ENCODE results near the gene TUBB. TPM values are rescaled to one million over a fixed set of nuclear protein-coding genes. Genes with fewer than 3 reads are reported as not detected.
"Not testable (repeated sequence)": the region's sequence is repeated elsewhere in the genome, so short reads cannot be mapped to it uniquely, and the experiment has no call there.

The TUBB gene
- total RNA-seq, 1 donor from 2014 or later = 1,190 TPM

DNA sequence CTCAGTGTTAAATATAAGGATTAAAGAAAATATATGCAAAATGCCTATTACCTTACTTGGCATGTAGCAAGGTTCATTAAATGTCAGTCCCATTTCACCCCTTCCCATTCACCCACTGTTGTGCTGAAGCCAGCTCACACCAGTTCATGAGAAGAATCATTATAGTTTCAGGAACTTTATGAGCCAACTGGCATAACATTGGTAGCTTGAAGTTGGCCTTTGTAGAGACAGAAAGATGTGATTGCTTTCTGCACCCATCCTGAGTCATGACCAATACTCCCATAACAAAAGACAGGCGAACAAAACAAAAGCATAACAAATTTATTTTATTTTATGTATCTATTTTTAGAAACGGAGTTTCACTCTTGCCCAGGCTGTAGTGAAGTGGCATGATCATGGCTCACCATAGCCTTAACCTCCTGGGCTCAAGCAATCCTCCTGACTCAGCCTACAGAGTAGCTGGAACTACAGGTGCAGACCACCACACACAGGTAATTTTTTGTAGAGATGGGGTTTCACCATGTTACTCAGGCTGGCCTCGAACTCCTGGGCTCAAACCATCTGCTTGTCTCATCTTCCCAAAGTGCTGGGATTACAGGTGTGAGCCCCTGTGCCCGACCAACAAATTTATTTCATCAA lies 41.8 kb downstream of the TUBB start:
- no peak for DNase-seq

DNA sequence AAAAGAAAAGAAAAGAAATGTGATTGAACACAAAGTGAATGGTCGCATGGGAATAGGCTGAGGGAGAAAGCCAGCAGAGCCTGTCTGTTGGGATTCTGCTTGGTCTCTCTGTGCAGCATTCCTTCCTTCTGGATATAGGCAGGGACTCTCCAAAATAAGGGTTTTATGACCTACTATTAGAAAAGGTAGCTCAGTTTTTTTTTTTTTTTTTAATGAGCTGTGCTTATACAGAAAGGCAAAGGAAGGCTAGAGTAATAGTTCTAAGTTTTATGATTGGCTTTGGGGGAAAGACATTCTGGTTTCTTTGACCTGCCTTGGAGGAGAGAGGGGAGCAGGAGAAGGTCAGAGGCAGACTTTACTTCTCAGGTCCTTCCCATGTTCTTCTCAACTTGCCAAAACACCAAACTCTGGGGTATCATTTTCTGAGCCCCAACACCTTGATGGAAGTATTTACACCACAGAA lies 43.0 kb downstream of the TUBB start:
- DNase-seq = no peak

DNA sequence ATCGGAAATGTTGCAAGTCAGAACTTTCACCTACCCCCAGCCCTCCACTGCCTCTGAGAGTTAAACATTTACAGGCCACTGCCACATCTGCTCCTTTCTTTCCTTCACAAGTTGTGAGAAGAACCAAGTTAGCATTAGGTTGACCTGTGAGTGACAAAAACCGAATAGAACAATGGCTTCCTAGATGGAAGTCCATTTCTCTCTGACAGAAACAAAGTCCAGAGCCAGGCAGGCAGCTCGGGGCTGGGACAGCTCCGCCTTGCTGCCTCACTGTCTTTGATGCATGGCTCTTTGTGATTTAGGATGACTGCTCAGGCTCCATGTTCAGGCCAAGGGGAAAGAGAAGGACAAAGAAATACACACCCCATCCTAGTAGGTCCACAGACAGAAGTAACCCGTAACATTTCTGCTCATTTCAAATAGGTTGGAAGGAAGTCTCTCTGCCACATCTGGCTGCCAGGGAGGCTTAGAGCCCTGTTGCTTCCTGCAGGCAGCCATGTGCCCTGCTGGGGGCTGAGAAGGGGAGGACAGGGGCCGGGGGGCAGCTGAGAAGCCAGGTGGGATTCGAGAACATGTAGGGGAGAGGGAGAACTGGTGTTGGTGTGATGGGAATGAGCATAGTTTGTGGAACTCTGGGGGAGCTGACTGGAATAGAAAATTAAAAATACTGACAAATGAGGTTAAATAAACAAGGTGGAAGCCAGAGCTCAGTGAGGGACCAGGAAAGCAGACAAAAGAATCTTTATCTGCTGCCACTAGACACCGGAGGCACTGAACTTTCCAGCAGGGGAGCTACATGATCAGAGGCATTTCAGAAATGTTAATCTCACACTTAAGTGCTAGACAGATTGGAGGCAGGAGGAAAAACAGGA lies 43.7 kb downstream of the TUBB start:
- no peak for DNase-seq

DNA sequence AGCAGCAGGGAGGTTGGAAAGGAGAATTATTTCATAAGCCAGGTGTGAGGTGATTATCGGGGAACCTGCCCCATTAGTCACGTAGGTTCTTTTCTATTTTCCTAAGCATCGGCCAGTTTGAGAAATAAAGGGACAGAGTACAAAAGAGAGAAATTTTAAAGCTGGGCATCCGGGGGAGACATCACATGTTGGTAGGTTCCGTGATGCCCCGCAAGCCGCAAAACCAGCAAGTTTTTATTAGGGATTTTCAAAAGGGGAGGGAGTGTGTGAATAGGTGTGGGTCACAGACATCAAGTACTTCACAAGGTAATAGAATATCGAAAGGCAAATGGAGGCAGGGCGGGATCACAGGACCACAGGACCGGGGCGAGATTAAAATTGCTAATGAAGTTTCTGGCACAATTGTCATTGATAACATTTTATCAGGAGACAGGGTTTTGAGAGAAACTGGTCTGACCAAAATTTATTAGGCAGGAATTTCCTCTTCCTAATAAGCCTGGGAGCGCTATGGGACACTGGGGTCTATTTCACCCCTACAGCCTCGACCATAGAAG lies 44.4 kb downstream of the TUBB start:
- not testable (repeated sequence) for DNase-seq

DNA sequence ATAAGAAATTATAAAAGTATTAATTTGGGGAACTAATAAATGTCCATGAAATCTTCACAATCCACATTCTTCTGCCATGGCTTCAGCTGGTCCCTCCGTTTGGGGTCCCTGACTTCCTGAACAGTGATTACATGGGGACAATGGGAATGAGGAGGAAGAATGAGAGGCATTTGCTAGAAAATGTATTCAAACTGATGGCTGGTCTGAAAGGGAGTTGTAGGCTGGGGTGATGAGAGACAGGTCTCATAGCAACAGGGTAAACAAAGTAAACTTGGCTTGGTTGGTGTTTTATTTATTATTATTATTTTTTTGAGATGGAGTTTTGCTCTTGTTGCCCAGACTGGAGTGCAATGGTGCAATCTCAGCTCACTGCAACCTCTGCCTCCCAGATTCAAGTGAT lies 45.3 kb downstream of the TUBB start:
- DNase-seq = not testable (repeated sequence)

DNA sequence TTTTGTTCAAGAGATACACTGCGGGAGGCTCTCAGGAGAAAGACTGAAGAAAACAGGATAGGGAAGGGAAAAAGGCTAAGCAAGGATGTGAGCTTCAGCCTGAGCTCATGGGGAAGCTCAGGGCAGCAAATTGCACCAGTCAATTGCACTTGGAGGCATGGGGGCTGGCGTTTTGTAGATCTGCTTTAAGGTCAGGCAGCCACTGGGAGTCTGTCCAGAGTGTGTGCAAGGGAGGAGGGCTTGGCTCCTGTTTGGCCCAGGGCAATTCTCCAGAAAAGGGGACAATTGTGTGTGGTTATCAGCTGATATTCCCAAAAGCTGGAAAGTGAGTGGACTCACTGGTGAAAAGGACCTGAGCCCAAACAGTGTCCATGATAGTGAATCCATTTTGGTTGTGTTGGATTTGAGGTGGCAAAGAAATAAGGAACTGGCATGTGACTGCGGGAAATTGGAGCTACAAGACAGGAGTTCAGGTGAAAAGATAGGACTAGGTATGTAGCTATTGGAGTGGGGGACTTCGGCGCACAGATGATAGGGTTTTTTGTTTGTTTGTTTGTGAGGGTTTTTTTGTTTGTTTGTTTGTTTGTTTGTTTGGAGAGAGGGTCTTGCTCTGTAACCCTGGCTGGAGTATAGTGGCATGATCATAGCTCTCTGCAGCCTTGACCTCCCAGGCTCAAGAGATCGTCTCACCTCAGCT lies 46.5 kb downstream of the TUBB start:
- no peak for DNase-seq

DNA sequence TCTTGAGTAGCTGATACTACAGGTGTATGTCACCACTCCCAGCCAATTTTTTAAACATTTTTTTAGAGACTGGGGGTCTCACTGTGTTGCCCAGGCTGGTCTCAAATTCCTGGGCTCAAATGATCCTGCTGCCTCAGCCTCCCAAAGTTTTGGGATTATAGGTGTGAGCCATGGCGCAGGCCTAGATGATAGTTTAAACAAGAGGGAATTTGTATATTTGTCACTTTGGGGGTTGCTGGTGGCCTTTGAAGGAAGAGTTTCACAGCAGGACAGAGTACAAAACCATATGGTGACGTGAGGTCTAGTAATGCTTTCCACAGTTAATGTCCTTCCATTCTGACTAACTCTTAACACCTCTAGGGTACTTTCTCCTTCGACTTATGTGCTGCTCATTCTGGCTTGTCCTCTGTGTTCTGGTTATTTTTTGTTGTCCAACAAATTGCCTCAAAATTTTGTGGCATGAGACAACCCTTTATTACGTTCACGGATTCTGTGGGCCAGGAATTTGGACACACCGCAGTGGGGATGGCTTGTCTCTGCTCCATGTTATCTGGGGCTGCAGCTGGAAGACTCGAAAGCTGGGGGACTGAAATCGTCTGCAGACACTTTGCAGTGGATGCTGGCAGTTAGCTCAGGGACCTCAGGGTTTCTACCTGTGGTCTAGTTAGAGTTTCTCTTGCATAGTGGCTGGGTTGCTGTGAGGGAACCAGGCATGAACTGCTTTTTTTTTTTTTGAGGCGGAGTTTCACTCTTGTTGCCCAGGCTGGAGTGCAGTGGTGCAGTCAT lies 47.2 kb downstream of the TUBB start:
- no peak for DNase-seq

DNA sequence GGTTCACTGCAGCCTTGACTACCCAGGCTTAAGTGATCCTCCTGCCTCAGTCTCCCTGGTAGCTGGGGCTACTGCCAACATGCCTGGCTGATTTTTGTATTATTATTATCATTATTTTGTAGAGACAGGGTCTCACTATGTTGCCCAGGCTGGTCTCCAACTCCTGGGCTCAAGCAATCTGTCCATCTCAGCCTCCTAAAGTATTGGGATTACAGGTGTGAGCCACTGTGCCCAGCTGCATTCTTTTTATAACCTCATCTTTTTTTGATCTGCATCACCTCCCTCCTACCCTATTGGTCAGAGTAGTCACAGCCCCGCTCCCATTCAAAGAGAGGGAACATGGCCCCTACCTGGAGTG lies 47.8 kb downstream of the TUBB start:
- no peak for DNase-seq

DNA sequence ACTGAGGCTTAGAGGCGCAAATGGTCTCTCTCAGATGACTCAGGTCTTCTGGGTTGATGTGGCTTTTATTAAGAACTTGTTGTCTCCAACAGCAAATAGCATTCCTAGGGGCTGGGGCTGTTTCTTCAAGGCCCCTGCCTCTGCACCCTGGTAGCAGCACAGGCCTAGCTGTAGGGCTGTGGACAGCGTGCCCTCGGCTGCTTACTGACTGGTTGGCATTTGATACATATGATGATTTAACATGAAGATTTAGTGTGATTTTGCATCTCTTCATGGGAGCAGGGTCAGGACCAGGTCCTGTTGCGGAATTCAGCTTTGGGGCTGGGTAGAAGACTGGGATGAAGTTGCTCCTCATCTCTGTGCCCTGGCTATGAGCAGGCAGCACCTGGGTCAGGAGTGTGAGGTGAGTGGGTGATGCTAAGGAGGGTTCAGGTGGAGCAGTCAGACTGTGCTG lies 48.5 kb downstream of the TUBB start:
- DNase-seq = no peak

DNA sequence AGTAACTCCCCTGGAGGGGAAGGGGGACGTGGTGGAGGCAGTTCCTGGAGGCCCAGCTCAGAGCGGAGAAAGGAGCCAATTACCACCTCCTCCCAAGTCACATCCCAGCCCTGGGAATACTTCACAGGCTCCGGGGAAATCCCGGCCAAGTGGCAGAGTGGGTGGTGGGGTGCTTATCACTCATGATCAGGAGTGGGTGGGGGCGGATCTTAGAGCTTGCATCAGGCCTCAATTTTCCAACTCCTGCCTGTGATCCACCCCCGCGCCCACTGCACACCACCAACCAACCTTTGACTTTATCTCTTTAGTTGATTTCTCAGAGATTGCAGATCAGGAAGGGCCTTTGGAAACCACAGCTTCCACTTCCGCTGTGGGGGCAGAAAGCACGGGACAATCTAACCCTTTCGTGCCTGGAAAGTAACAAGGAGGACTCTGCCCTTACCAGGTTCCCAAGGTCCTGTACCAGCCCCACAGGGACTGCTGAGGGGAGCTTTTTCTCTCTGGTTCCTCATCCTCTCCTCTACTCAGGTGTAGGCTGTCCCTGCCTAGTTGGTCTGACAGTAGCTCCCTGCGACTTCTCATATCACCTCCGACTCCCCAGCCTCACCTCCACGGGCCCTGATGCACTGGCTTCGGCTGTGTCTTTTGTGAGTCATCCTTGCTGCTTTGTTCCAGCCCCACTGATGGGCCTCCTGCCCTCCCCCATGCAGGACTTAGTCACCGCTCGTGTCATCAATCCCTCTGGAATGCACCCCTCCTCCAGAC lies 49.1 kb downstream of the TUBB start:
- DNase-seq = peak; percentile 42

DNA sequence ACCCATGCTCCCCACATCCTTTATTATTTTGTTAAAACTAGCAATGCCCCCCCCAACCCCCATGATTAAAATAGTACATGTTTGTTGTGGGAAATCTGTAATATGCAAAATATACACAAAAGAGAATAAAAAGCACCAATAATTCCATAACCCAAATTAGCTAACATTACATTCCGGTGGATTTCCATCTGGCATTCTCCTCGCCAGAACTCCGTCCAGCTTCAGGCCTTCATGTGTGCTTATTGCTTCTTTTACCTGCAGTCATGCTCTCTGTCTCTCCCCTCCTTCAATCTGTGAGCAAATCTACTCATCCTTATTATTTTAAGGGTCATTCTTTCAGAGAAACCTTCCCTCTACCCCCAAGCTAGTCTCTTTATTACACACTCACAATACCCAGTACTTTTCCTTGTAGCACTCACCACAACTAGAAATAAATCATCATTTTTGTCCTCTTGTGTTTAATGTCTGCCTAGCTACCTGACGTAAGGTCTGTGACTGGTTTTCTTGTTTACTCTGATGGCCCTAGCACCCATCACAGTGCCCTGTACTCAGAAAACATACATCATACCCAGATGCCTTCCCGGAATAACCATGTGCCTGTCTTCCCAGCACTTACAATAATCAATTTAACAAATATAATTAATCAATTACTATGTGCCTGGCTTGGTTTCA lies 49.8 kb downstream of the TUBB start:
- no peak for DNase-seq

DNA sequence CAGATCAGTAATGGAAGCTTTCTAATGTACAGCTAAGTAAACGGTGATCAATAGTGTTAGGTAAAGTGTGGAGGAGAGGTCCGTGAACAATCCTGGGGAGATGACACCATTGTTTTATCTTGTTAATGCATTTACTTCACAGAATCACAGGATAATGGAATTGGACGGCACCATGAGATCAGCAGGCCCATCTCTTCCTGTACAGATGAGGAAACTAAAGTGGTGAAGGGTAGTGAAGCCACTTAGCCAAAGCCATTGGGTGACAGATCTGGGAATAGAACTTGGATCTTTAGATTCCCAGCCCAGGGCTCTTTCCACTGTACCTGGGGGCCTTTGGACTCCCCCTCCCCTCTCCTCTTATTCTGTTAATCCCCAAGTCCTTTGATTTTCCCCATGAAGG lies 50.4 kb downstream of the TUBB start:
- DNase-seq = no peak

DNA sequence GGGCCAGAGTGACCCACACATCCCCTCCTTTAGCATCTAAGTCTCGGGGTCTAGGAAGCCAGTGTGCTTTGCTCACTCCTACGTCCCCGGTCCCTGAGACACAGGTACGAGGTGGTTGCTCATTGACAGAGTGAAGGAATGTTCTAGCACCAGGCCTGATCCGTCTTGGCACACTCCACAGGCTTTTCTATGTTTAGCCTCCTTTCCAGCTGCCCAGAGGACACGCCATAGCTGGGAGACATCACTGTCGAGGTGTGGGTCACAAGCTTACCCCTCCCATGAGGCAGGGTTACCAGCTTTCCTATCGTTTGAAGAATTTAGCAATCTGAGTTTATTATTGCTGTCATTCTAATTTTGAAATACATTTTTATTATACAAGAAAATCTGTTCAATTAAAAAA lies 54.5 kb downstream of the TUBB start:
- no peak for DNase-seq

Small RNA genes lying within 50 kb of the gene (small RNA-seq; reads per million reads assigned to genes)
- not detected for gene RF00019
- gene RN7SL353P = not detected

Other genes starting within 250 kb of the TUBB start
- 29.8 TPM for gene HLA-E, start 230.8 kb upstream of the TUBB start, total RNA-seq
- 38.1 TPM for gene GNL1, start 163.9 kb upstream of the TUBB start, total RNA-seq
- 13.6 TPM for gene PRR3, start 163.1 kb upstream of the TUBB start, total RNA-seq
- 17.5 TPM for gene ABCF1, start 148.9 kb upstream of the TUBB start, total RNA-seq
- gene PPP1R10, start 103.1 kb upstream of the TUBB start, total RNA-seq = 55.7 TPM
- 39.9 TPM for gene MRPS18B, start 102.5 kb upstream of the TUBB start, total RNA-seq
- gene ATAT1, start 93.5 kb upstream of the TUBB start, total RNA-seq = 38.4 TPM
- 18.4 TPM for gene C6orf136, start 73.2 kb upstream of the TUBB start, total RNA-seq
- 20.9 TPM for gene DHX16, start 47.3 kb upstream of the TUBB start, total RNA-seq
- gene PPP1R18, start 33.7 kb upstream of the TUBB start, total RNA-seq = 34.5 TPM
- 1.2 TPM for gene NRM, start 29.4 kb upstream of the TUBB start, total RNA-seq
- 12.5 TPM for gene MDC1, start 3.1 kb upstream of the TUBB start, total RNA-seq
- gene FLOT1, start 22.3 kb downstream of the TUBB start, total RNA-seq = 43.4 TPM
- 3.0 TPM for gene IER3, start 24.2 kb downstream of the TUBB start, total RNA-seq
- gene DDR1, start 164.2 kb downstream of the TUBB start, total RNA-seq = 108 TPM
- gene GTF2H4, start 187.9 kb downstream of the TUBB start, total RNA-seq = 20.0 TPM
- gene VARS2, start 193.9 kb downstream of the TUBB start, total RNA-seq = 31.2 TPM
- not detected for gene SFTA2, start 211.8 kb downstream of the TUBB start, total RNA-seq
- gene MUCL3, start 220.6 kb downstream of the TUBB start, total RNA-seq = not detected

All from occipital lobe (tissue), 3 donors.